ENCODE data around the gene ZNF397.

The ZNF397 gene

DNA sequence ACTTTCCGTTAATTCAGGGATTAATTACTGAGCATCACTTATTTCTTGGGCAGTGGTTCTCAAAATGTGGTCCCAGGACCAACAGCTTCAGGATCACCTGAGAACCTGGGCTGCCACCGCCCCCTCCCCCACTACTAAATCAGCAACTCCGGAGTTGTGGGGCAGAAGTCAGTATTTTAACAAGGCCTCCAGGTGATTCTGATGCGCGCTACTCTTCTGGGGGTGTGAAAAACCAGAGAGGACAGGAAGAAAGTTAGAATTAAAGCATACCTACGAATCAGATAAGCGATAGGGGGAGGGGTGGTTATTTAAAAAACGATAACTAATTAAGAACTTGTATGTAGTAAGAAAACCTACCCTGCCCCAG lies 48.9 kb downstream of the ZNF397 start:
- Histone ChIP-seq H3K27ac (ENCODE audit: poor library complexity, severe bottlenecking) (peak overlapping the region; percentile 58), H3K9me3 (ENCODE audit: severe bottlenecking) (no peaks in the 10 kb centered on the region), H3K4me1 (ENCODE audit: insufficient read depth, poor library complexity, severe bottlenecking) (peaks cover 7% of the 10 kb centered on the region), H3K36me3 (ENCODE audit: low read depth) (peaks cover 27% of the 10 kb centered on the region), H3K27me3 (ENCODE audit: insufficient read depth, poor library complexity, severe bottlenecking) (no peaks in the 10 kb centered on the region), H3K4me3 (ENCODE audit: severe bottlenecking) (peak overlapping the region; percentile 61)
- DNase-seq (ENCODE audit: low spot score) (no peak), ATAC-seq (ENCODE audit: low read depth) (peak; percentile 15)
- TF ChIP-seq, protein P1, sequence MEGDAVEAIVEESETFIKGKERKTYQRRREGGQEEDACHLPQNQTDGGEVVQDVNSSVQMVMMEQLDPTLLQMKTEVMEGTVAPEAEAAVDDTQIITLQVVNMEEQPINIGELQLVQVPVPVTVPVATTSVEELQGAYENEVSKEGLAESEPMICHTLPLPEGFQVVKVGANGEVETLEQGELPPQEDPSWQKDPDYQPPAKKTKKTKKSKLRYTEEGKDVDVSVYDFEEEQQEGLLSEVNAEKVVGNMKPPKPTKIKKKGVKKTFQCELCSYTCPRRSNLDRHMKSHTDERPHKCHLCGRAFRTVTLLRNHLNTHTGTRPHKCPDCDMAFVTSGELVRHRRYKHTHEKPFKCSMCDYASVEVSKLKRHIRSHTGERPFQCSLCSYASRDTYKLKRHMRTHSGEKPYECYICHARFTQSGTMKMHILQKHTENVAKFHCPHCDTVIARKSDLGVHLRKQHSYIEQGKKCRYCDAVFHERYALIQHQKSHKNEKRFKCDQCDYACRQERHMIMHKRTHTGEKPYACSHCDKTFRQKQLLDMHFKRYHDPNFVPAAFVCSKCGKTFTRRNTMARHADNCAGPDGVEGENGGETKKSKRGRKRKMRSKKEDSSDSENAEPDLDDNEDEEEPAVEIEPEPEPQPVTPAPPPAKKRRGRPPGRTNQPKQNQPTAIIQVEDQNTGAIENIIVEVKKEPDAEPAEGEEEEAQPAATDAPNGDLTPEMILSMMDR (IDR thresholded peaks at IDR 0.05; ENCODE audit: poor library complexity, severe bottlenecking) = no peak

DNA sequence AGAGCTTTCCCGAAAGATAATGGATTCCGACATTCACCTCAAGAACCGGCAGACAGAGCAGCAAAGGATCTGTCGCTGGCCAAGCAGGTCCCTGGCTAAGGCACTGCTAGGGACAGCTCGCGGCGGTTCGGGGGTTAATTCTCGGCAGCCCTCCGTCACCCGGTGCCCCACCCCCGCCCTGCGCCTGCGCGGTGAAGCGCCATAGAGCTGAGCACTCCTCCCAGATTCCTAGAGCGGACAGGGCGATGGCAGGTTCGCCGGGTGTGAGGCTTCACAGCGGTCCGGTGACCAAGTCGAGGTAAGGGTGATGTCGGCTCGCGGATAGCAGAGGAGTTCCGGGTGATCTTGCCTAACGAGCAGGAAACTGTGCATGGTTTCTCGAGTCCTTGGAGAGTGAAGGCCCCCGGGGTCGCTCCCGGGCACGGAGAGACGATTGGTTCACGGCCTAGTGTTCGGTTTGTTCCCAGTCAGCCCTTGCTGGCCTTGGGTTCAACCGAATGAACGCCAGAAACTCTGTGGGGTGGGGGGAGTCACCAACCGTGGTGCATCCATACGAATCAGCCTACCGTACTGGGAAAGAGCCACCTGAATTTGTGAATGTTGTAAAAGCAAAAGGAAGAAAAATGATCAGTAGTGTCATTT lies 49.4 kb downstream of the ZNF397 start, which contains the start of gene ZSCAN30:
ZSCAN30 (minus strand) TSS at position 136 of the 642 bp plus-strand sequence. CDS start 25,877 bp downstream, outside the sequence.
- DNase-seq (ENCODE audit: low spot score) (peak; percentile 90), ATAC-seq (ENCODE audit: low read depth) (peak; percentile 95)
- TF ChIP-seq, protein P1 (IDR thresholded peaks at IDR 0.05; ENCODE audit: poor library complexity, severe bottlenecking) = no peak
- Histone ChIP-seq H3K36me3 (ENCODE audit: low read depth) (peaks cover 32% of the 10 kb centered on the region), H3K4me1 (ENCODE audit: insufficient read depth, poor library complexity, severe bottlenecking) (peaks cover 7% of the 10 kb centered on the region), H3K27ac (ENCODE audit: poor library complexity, severe bottlenecking) (peak within 1 kb of the TSS; percentile 58), H3K4me3 (ENCODE audit: severe bottlenecking) (peak within 1 kb of the TSS; percentile 61), H3K27me3 (ENCODE audit: insufficient read depth, poor library complexity, severe bottlenecking) (no peaks in the 10 kb centered on the region), H3K9me3 (ENCODE audit: severe bottlenecking) (no peaks in the 10 kb centered on the region)

DNA sequence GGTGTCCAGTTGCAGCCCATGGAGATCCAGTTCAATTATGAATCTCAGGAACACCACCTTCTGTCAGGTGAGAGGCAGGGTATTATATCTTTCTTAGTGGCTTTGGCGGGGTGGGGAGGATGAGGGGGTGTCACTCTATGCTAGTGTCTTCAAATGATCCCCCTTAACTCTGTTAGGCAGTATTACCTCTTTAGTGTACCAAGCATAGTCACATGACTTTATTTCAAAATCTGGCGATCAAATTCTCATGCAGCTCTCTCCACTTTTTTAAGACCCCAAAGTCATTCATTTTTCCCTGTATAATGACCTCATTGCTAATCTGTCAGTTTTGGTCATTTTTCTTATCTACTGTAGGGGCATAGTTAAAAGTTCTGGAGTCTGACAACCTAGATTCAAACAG lies 50.3 kb downstream of the ZNF397 start:
- Histone ChIP-seq H3K4me1 (ENCODE audit: insufficient read depth, poor library complexity, severe bottlenecking) (peaks cover 7% of the 10 kb centered on the region), H3K36me3 (ENCODE audit: low read depth) (peaks cover 41% of the 10 kb centered on the region), H3K27me3 (ENCODE audit: insufficient read depth, poor library complexity, severe bottlenecking) (no peaks in the 10 kb centered on the region), H3K4me3 (ENCODE audit: severe bottlenecking) (peak overlapping the region; percentile 61), H3K27ac (ENCODE audit: poor library complexity, severe bottlenecking) (no peak overlapping the region), H3K9me3 (ENCODE audit: severe bottlenecking) (no peaks in the 10 kb centered on the region)
- TF ChIP-seq, protein P1 (IDR thresholded peaks at IDR 0.05; ENCODE audit: poor library complexity, severe bottlenecking) = no peak
- ATAC-seq (ENCODE audit: low read depth) (no peak), DNase-seq (ENCODE audit: low spot score) (no peak)

DNA sequence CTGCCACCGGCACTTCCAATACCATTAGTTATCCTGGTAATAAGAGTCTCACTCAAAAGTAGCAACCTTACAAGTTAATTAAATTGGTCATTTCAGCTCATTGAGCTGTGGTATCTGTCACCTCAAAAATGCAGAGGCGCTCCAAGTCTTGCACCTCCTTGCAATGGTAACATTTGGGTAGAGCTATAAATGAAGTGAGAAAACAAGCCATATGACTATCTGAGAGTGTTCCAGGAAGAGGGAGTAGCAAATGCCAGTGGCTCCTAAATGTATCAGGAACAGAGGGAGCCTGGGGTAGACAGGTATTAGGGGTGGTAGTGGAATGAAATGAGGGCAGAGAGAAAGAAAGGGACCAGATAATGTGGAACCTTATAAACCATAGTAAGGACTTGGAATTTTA lies 55.2 kb downstream of the ZNF397 start:
- H3K9me3 ChIP-seq (ENCODE audit: severe bottlenecking) = peaks cover 7% of the 10 kb centered on the region
- no peak for ATAC-seq (ENCODE audit: low read depth)
- TF ChIP-seq, protein P1 (IDR thresholded peaks at IDR 0.05; ENCODE audit: poor library complexity, severe bottlenecking) = no peak

DNA sequence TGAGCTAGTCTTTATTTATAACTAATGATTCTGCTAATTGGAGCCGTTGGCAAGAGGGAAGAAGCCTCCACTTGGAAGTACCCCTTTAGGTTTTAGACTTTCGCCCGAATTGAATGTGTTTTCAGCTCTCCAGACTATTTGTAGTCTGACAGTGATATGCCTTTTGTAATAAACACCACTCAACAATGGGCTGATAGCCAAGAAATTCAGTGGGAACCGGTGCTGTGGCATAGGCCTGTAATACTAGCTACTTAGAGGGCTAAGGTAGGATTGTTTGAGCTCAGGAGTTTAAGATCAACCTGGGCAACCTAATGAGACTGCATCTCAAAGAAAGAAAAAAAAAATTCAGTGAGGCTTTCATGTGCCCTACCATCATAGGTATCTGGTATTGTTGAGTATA lies 62.8 kb downstream of the ZNF397 start:
- Histone ChIP-seq H3K4me3 (ENCODE audit: severe bottlenecking) (no peak overlapping the region), H3K36me3 (ENCODE audit: low read depth) (peaks cover 51% of the 10 kb centered on the region), H3K4me1 (ENCODE audit: insufficient read depth, poor library complexity, severe bottlenecking) (no peaks in the 10 kb centered on the region), H3K27me3 (ENCODE audit: insufficient read depth, poor library complexity, severe bottlenecking) (no peaks in the 10 kb centered on the region), H3K9me3 (ENCODE audit: severe bottlenecking) (peaks cover 47% of the 10 kb centered on the region), H3K27ac (ENCODE audit: poor library complexity, severe bottlenecking) (no peak overlapping the region)
- no peak for DNase-seq (ENCODE audit: low spot score)
- TF ChIP-seq, protein P1 (IDR thresholded peaks at IDR 0.05; ENCODE audit: poor library complexity, severe bottlenecking) = no peak
- ATAC-seq (ENCODE audit: low read depth) = no peak

More for the DNA sequence above, 55.2 kb downstream of the ZNF397 start:
- no peak overlapping the region for H3K4me3 ChIP-seq (ENCODE audit: severe bottlenecking)
- no peak overlapping the region for H3K27ac ChIP-seq (ENCODE audit: poor library complexity, severe bottlenecking)
- H3K4me1 ChIP-seq (ENCODE audit: insufficient read depth, poor library complexity, severe bottlenecking) = no peaks in the 10 kb centered on the region
- no peaks in the 10 kb centered on the region for H3K27me3 ChIP-seq (ENCODE audit: insufficient read depth, poor library complexity, severe bottlenecking)
- DNase-seq (ENCODE audit: low spot score) = no peak
- H3K36me3 ChIP-seq (ENCODE audit: low read depth) = peaks cover 83% of the 10 kb centered on the region
